Stimulated activated CD8-positive, alpha-beta memory T cell treated with anti-CD3 and anti-CD28 coated beads, Interleukin-4, amount 100 ng/mL, for 48 hours (primary cell): ENCODE data around the gene CRIP2.

Source experiments
- DNase-seq: peaks from one replicate; pipeline ENCODE4 v3.0.0-alpha.2; 2020

Gene CRIP2

GRCh38 chr14:105500726-105501101 lies 26.1 kb downstream of the CRIP2 start:
- DNase-seq, result no peak

- no peak for DNase-seq
Observed at GRCh38 chr14:105501504-105502291, 27.1 kb downstream of the CRIP2 start.

GRCh38 chr14:105502446-105503295 lies 28.1 kb downstream of the CRIP2 start:
- no peak for DNase-seq

- DNase-seq, result no peak
Observed at GRCh38 chr14:105503296-105503640, 28.6 kb downstream of the CRIP2 start.

GRCh38 chr14:105503935-105504692 lies 29.5 kb downstream of the CRIP2 start:
- no peak for DNase-seq

- no peak for DNase-seq
Observed at GRCh38 chr14:105505101-105505500, 30.5 kb downstream of the CRIP2 start.

GRCh38 chr14:105507247-105507646 lies 32.6 kb downstream of the CRIP2 start:
- no peak for DNase-seq

- no peak for DNase-seq
Observed at GRCh38 chr14:105508069-105508468, 33.4 kb downstream of the CRIP2 start.

GRCh38 chr14:105508601-105509000 lies 34.0 kb downstream of the CRIP2 start:
- DNase-seq, result no peak

GRCh38 chr14:105517096-105517495 lies 42.5 kb downstream of the CRIP2 start:
- DNase-seq, result no peak

- no peak for DNase-seq
Observed at GRCh38 chr14:105519946-105520698, 45.5 kb downstream of the CRIP2 start.

- no peak for DNase-seq
Observed at GRCh38 chr14:105525326-105525725, 50.7 kb downstream of the CRIP2 start.

- peak; percentile 59 for DNase-seq
Observed at GRCh38 chr14:105525861-105526775, 51.5 kb downstream of the CRIP2 start, which contains the start of gene TMEM121. Gene TMEM121 (plus strand): TSS chr14:105526583. CDS start chr14:105528835, 2,252 bp downstream.

GRCh38 chr14:105526776-105527380 lies 52.3 kb downstream of the CRIP2 start:
- no peak for DNase-seq

- DNase-seq, result no peak
Observed at GRCh38 chr14:105527381-105527825, 52.8 kb downstream of the CRIP2 start.

- peak; percentile 87 for DNase-seq
Observed at GRCh38 chr14:105527826-105528585, 53.4 kb downstream of the CRIP2 start.

GRCh38 chr14:105528586-105529318 lies 54.1 kb downstream of the CRIP2 start:
- peak; percentile 75 for DNase-seq

- DNase-seq, result no peak
Observed at GRCh38 chr14:105529319-105529568, 54.6 kb downstream of the CRIP2 start.
